ENCODE results near the gene OPN4. TPM values are rescaled to one million over a fixed set of nuclear protein-coding genes. Genes with fewer than 3 reads are reported as not detected.

OPN4 gene
- total and polyA plus RNA-seq, 2 of the 8 experiments (the other 6 are each of a cell fraction or from before 2014, with no cell fraction given) = not detected

- peak overlapping the region; percentile 90 to 93 for H3K4me2 ChIP-seq (ENCODE audit: insufficient read depth in 1 of 2, low read depth in 2 of 2, low read length in 2 of 2)
- peak overlapping the region; percentile 9 to 63 (median 27); a peak in 5 of 7 replicates for H3K9ac ChIP-seq (replicated peaks in 1 of 4; ENCODE audit: extremely low read depth in 1 of 4, low read depth in 3 of 4, low read length in 3 of 4)
- no peaks in the 10 kb centered on the region for H3K79me1 ChIP-seq (ENCODE audit: low read depth, low read length)
- peak overlapping the region; percentile 25 for H4K91ac ChIP-seq (replicated peaks; ENCODE audit: insufficient read length, low read length)
- H3K56ac ChIP-seq (replicated peaks; ENCODE audit: insufficient read length, low read depth, low read length) = peak overlapping the region; percentile 63
- DNase-seq (ENCODE audit: low read depth in 1 of 2, low spot score in 2 of 2) = peak in 1 of 2 experiments; percentile 77
- no peak overlapping the region for H2BK12ac ChIP-seq (ENCODE audit: low read depth, low read length)
- H2AFZ ChIP-seq (ENCODE audit: low read length) = peak overlapping the region; percentile 80
- peak overlapping the region; percentile 70 for H4K5ac ChIP-seq (ENCODE audit: insufficient read length, low read depth, low read length)
- H3K9me3 ChIP-seq (ENCODE audit: insufficient read depth in 2 of 2, low read depth in 1 of 2, low read length in 1 of 2) = no peaks in the 10 kb centered on the region
- no peaks in the 10 kb centered on the region for H3K27me3 ChIP-seq (replicated peaks in 1 of 4; ENCODE audit: control insufficient read depth in 3 of 4, extremely low read depth in 1 of 4, insufficient read depth in 3 of 4, low read length in 3 of 4)
- H3K18ac ChIP-seq (ENCODE audit: extremely low read depth, low read length) = peak overlapping the region; percentile 55
- no peak overlapping the region for H2BK20ac ChIP-seq (ENCODE audit: low read length)
- peak overlapping the region; percentile 61; the same call in 1 of the 2 replicates for H2BK15ac ChIP-seq (ENCODE audit: low read length)
- no peak overlapping the region for H2AK5ac ChIP-seq (ENCODE audit: low read depth, low read length)
- peaks cover 3 to 22% (median 12%) of the 10 kb centered on the region in 4 experiments for H3K4me1 ChIP-seq (replicated peaks in 1 of 4; ENCODE audit: control insufficient read depth in 3 of 4, insufficient read depth in 4 of 4, low read length in 3 of 4)
- H3K23ac ChIP-seq (ENCODE audit: insufficient read length) = no peak overlapping the region
- peak overlapping the region; percentile 84 for H4K8ac ChIP-seq (ENCODE audit: extremely low read depth, insufficient read depth, low read length)
- H3K23me2 ChIP-seq (ENCODE audit: low read depth, low read length) = peaks cover 6% of the 10 kb centered on the region; the same call in 1 of the 2 replicates
- FAIRE-seq = no peak
- ChIA-PET POLR2A (ENCODE audit: partially characterized antibody) (interaction anchor here (0.7 to 5.7 kb wide), 9 partner anchors 10 to 193 kb away, joined by 3 to 45 read pairs (median 3); partner anchors contain the start of gene BMPR1A), CTCF (ENCODE audit: partially characterized antibody) (interaction anchor here (0.7 to 8.8 kb wide), 14 partner anchors 9 to 206 kb away, joined by 3 to 52 read pairs (median 4); no protein-coding TSS in a partner anchor)
- no peak overlapping the region for H2BK120ac ChIP-seq (replicated peaks; ENCODE audit: low read depth, low read length)
- no peak overlapping the region for H3K14ac ChIP-seq (ENCODE audit: insufficient read length)
- peak overlapping the region; percentile 46 to 67 (median 54) for H3K4me3 ChIP-seq (ENCODE audit: extremely low read depth in 1 of 4, insufficient read depth in 2 of 4, low read depth in 3 of 4, low read length in 4 of 4)
- no peaks in the 10 kb centered on the region for H3K79me2 ChIP-seq (ENCODE audit: control insufficient read depth in 1 of 2, insufficient read depth in 2 of 2, low read length in 2 of 2)
- no peak overlapping the region for H2BK5ac ChIP-seq (ENCODE audit: low read depth, low read length)
- H3K4ac ChIP-seq (replicated peaks; ENCODE audit: insufficient read length, low read depth, low read length) = peak overlapping the region; percentile 5
- no peaks in the 10 kb centered on the region for H4K20me1 ChIP-seq (replicated peaks in 1 of 2; ENCODE audit: control insufficient read depth in 1 of 2, insufficient read depth in 2 of 2, low read length in 2 of 2)
- 2% methylated on average over 38 of the region's 82 CpGs; no CpG with 5 or more reads in 1 of the 2 experiments for WGBS, 2 experiments (ENCODE audit: extremely low coverage in 1 of 2, insufficient coverage in 1 of 2, insufficient read length in 1 of 2, insufficient replicate concordance in 2 of 2, low coverage in 1 of 2, low lambda C conversion rate in 2 of 2, missing lambda C conversion rate in 1 of 2)
- no peak overlapping the region; the same call in 1 of the 2 replicates for H3K27ac ChIP-seq (ENCODE audit: low read depth, low read length)
- H3K36me3 ChIP-seq (ENCODE audit: control insufficient read depth in 2 of 4, insufficient read depth in 4 of 4, low read length in 3 of 4) = no peaks in the 10 kb centered on the region
- TF ChIP-seq ZNF274 (IDR thresholded peaks at IDR 0.05; ENCODE audit: borderline replicate concordance, extremely low read depth, low read length) = no peak
- TF ChIP-seq PHF8 (conservative IDR thresholded peaks at IDR 0.05; ENCODE audit: low read depth, low read length) = peak; percentile 48
- peak; percentile 57 for TF ChIP-seq KDM4A (IDR thresholded peaks at IDR 0.05; ENCODE audit: low read depth, low read length, severe bottlenecking)
- peak; percentile 73 for TF ChIP-seq ASH2L (IDR thresholded peaks at IDR 0.05; ENCODE audit: low read length)
- TF ChIP-seq POLR2A (IDR thresholded peaks at IDR 0.05; ENCODE audit: control extremely low read depth in 1 of 2, low read depth in 2 of 2, low read length in 2 of 2) = 0 out of 3 replicates have a peak, but pooled peaks of 1 of the 2 experiments have one; percentile 10
- no peak for TF ChIP-seq CHD2 (IDR thresholded peaks at IDR 0.05; ENCODE audit: low read length)
- TF ChIP-seq HDAC2 (IDR thresholded peaks at IDR 0.05; ENCODE audit: borderline replicate concordance in 1 of 2, low read depth in 2 of 2, low read length in 2 of 2) = 0 out of 4 replicates have a peak, but pooled peaks of 1 of the 2 experiments have one; percentile 45
- TF ChIP-seq TBP (IDR thresholded peaks at IDR 0.05; ENCODE audit: low read depth, low read length) = 0 out of 2 replicates have a peak, but pooled peaks have one; percentile 42
- TF ChIP-seq CBX5 (IDR thresholded peaks at IDR 0.05; ENCODE audit: low read depth, low read length) = no peak
- TF ChIP-seq E2F6 (IDR thresholded peaks at IDR 0.05) = 0 out of 2 replicates have a peak, but pooled peaks have one; percentile 16
Measured at GRCh38 chr10:86711513-86712316, 57.4 kb downstream of the OPN4 start.

Measured in H1 (cell line).